OCI-LY3 (cell line): ENCODE measurements around the gene IFT57.

ENCODE experiments used
- EZH2phosphoT487 ChIP-seq: fragments of 200-600 bp; shearing (Covaris generic); IDR thresholded peaks from 2 replicates; pipeline ENCODE4 v1.6.1; 2018; ENCODE audit warnings: antibody characterized with exemption, mixed run types, low read depth
- TF ChIP-seq, protein P1 (sequence below): fragments of 200-600, 300-600 bp; sonication (generic); IDR thresholded peaks from 2 replicates; pipeline ENCODE4 v1.5.1; 2014; ENCODE audit warnings: antibody characterized with exemption, low read length, low read depth

GRCh38 chr3:108152274-108152673 lies 70.0 kb downstream of the IFT57 start:
- TF ChIP-seq, protein P1, sequence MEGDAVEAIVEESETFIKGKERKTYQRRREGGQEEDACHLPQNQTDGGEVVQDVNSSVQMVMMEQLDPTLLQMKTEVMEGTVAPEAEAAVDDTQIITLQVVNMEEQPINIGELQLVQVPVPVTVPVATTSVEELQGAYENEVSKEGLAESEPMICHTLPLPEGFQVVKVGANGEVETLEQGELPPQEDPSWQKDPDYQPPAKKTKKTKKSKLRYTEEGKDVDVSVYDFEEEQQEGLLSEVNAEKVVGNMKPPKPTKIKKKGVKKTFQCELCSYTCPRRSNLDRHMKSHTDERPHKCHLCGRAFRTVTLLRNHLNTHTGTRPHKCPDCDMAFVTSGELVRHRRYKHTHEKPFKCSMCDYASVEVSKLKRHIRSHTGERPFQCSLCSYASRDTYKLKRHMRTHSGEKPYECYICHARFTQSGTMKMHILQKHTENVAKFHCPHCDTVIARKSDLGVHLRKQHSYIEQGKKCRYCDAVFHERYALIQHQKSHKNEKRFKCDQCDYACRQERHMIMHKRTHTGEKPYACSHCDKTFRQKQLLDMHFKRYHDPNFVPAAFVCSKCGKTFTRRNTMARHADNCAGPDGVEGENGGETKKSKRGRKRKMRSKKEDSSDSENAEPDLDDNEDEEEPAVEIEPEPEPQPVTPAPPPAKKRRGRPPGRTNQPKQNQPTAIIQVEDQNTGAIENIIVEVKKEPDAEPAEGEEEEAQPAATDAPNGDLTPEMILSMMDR, result no peak
- no peak for TF ChIP-seq EZH2phosphoT487
